Uterus (tissue), 4 donors: ENCODE data around the gene ARHGAP29. TPM values are rescaled to one million over a fixed set of nuclear protein-coding genes. Genes with fewer than 3 reads are reported as not detected.

Experiments used
- DNase-seq, 2 donors: peaks; one replicate each; pipeline ENCODE4 v3.0.0-alpha.2; 2019 to 2020
- H3K27ac ChIP-seq, 2 donors: fragments of 200-600 bp; sonication (generic); 1 replicate in 1 of 2; 2 replicates in 1 of 2; pipeline ENCODE4 v1.5.1; 2016 to 2018
- H3K27me3 ChIP-seq, 2 donors: fragments of 200-600 bp; sonication (generic); one replicate each; pipeline ENCODE4 v1.5.1; 2018 to 2019; ENCODE audit warnings: control low read depth in 1 of 2
- H3K36me3 ChIP-seq, 2 donors: fragments of 200-600 bp; sonication (generic); one replicate each; pipeline ENCODE4 v1.5.1; 2019; ENCODE audit warnings: control low read depth in 1 of 2
- H3K4me1 ChIP-seq, 2 donors: fragments of 200-600 bp; sonication (generic); one replicate each; pipeline ENCODE4 v1.5.1; 2018 to 2019; ENCODE audit warnings: control low read depth in 1 of 2
- H3K4me3 ChIP-seq, 2 donors: fragments of 200-600 bp; sonication (generic); 1 replicate in 1 of 2; 2 replicates in 1 of 2; pipeline ENCODE4 v1.5.1; 2018 to 2019; ENCODE audit warnings: mild to moderate bottlenecking in 1 of 2
- H3K9me3 ChIP-seq, 2 donors: fragments of 200-600 bp; sonication (generic); one replicate each; pipeline ENCODE4 v1.5.1; 2019; ENCODE audit warnings: control low read depth in 1 of 2
- CTCF ChIP-seq, 4 experiments: fragments of 200-600 bp in 2 of 4; fragments of 450-650 bp in 2 of 4; sonication (generic) in 2 of 4; IDR thresholded peaks; one replicate each; pipeline ENCODE4 v1.5.1; 2016 to 2019; ENCODE audit warnings: antibody characterized with exemption in 4 of 4, mild to moderate bottlenecking in 2 of 4, moderate library complexity in 1 of 4
- POLR2A ChIP-seq, 2 donors: fragments of 450-650 bp; IDR thresholded peaks; one replicate each; pipeline ENCODE4 v1.6.1; 2016; ENCODE audit warnings: antibody characterized with exemption in 2 of 2, mild to moderate bottlenecking in 1 of 2, moderate library complexity in 1 of 2
- intact Hi-C: fragments of 100-400 bp; cut with DNase I; formaldehyde crosslinking; loops from one replicate; pipeline ENCODE4 v1.15.1; 2023; ENCODE audit warnings: low total_unique reads
- total RNA-seq, 4 donors: library from RNA; depleted of rRNA in 3 of 4; stranded (reverse); fragments of >200 nt in 3 of 4; gene quantifications; one replicate each; pipeline versions ENCODE4 v1.1.0 to v1.2.4, GENCODE V29; 2014 to 2023
- donor health status: DM: yes; HTN: yes; CAD: no.

Gene ARHGAP29
- total RNA-seq, 4 donors from 2014 or later, result 20.0 to 67.3 (median 38.8) TPM

- no peak for TF ChIP-seq POLR2A (IDR thresholded peaks at IDR 0.05)
- no peak for TF ChIP-seq CTCF (IDR thresholded peaks at IDR 0.05)
- H3K4me3 ChIP-seq, result no peak overlapping the region
- H3K27ac ChIP-seq, result no peak overlapping the region
- H3K4me1 ChIP-seq, result no peaks in the 10 kb centered on the region
- no peaks in the 10 kb centered on the region for H3K9me3 ChIP-seq
- no peaks in the 10 kb centered on the region for H3K36me3 ChIP-seq
- intact Hi-C loops, result no loop called here
- DNase-seq, result no peak
- H3K27me3 ChIP-seq, result no peaks in the 10 kb centered on the region
Measured at GRCh38 chr1:94228640-94229375, 8.6 kb downstream of the ARHGAP29 start.

- intact Hi-C loops, result no loop called here
- Histone ChIP-seq H3K36me3 (no peaks in the 10 kb centered on the region), H3K4me3 (no peak overlapping the region), H3K27ac (no peak overlapping the region), H3K27me3 (no peaks in the 10 kb centered on the region), H3K9me3 (no peaks in the 10 kb centered on the region), H3K4me1 (no peaks in the 10 kb centered on the region)
- TF ChIP-seq POLR2A (IDR thresholded peaks at IDR 0.05), result no peak
- no peak for TF ChIP-seq CTCF (IDR thresholded peaks at IDR 0.05)
- DNase-seq, result no peak
Measured at GRCh38 chr1:94227624-94228023, 9.8 kb downstream of the ARHGAP29 start.

GRCh38 chr1:94225845-94226244, 11.5 kb downstream of the ARHGAP29 start:
- Histone ChIP-seq H3K27me3 (no peaks in the 10 kb centered on the region), H3K4me1 (no peaks in the 10 kb centered on the region), H3K9me3 (no peaks in the 10 kb centered on the region), H3K27ac (no peak overlapping the region), H3K36me3 (no peaks in the 10 kb centered on the region), H3K4me3 (no peak overlapping the region)
- TF ChIP-seq POLR2A (IDR thresholded peaks at IDR 0.05), result no peak
- no peak for TF ChIP-seq CTCF (IDR thresholded peaks at IDR 0.05)
- intact Hi-C loops, result no loop called here
- DNase-seq, result no peak

GRCh38 chr1:94218332-94218731, 19.1 kb downstream of the ARHGAP29 start:
- Histone ChIP-seq H3K9me3 (no peaks in the 10 kb centered on the region), H3K36me3 (no peaks in the 10 kb centered on the region), H3K27ac (peak overlapping the region; percentile 15 to 59), H3K4me3 (no peak overlapping the region), H3K4me1 (no peaks in the 10 kb centered on the region), H3K27me3 (no peaks in the 10 kb centered on the region)
- DNase-seq, result no peak
- intact Hi-C loops, result no loop called here
- no peak for TF ChIP-seq CTCF (IDR thresholded peaks at IDR 0.05)
- no peak for TF ChIP-seq POLR2A (IDR thresholded peaks at IDR 0.05)

- Histone ChIP-seq H3K36me3 (no peaks in the 10 kb centered on the region), H3K27ac (no peak overlapping the region), H3K27me3 (no peaks in the 10 kb centered on the region), H3K4me3 (no peak overlapping the region), H3K4me1 (no peaks in the 10 kb centered on the region), H3K9me3 (no peaks in the 10 kb centered on the region)
- intact Hi-C loops, result no loop called here
- no peak for TF ChIP-seq POLR2A (IDR thresholded peaks at IDR 0.05)
- no peak for TF ChIP-seq CTCF (IDR thresholded peaks at IDR 0.05)
- DNase-seq, result no peak
Measured at GRCh38 chr1:94215955-94216354, 21.4 kb downstream of the ARHGAP29 start.
